ENCODE measurements around the gene SOX10. TPM values are rescaled to one million over a fixed set of nuclear protein-coding genes. Genes with fewer than 3 reads are reported as not detected.

SOX10 gene
- total and polyA plus RNA-seq, 2 of the 13 experiments (the other 11 are each of a cell fraction or from before 2014, with no cell fraction given): not detected

GRCh38 chr22:38032681-38033521 is 48.5 kb upstream of the SOX10 start (continued):
- TF ChIP-seq REPIN1 (CRISPR knock-in tag; IDR thresholded peaks at IDR 0.05; ENCODE audit: borderline replicate concordance, low read depth) (no peak), AFF4 (CRISPR knock-in tag; IDR thresholded peaks at IDR 0.05) (no peak), NR2F2 (IDR thresholded peaks at IDR 0.05; ENCODE audit: borderline replicate concordance, low read depth) (peak; percentile 82), ZNF337 (CRISPR knock-in tag; IDR thresholded peaks at IDR 0.05; ENCODE audit: borderline replicate concordance, low read depth) (no peak), HMG20A (CRISPR knock-in tag; IDR thresholded peaks at IDR 0.05; ENCODE audit: borderline replicate concordance) (peak; percentile 63; the same call in 1 of the 2 replicates), ZSCAN21 (CRISPR knock-in tag; IDR thresholded peaks at IDR 0.05; ENCODE audit: borderline replicate concordance) (no peak), SNAI1 (CRISPR knock-in tag; IDR thresholded peaks at IDR 0.05; ENCODE audit: borderline replicate concordance) (no peak), ZNF468 (CRISPR knock-in tag; IDR thresholded peaks at IDR 0.05) (no peak), POLR2A (IDR thresholded peaks at IDR 0.05; ENCODE audit: insufficient read depth in 1 of 2, low read depth in 2 of 2, low read length in 2 of 2) (no peak), GATAD2A (CRISPR knock-in tag; IDR thresholded peaks at IDR 0.05) (peak; percentile 74), NONO (IDR thresholded peaks at IDR 0.05) (no peak), NONO (CRISPR knock-in tag; conservative IDR thresholded peaks at IDR 0.05) (no peak), GATAD1 (CRISPR knock-in tag; IDR thresholded peaks at IDR 0.05) (0 out of 2 replicates have a peak, but pooled peaks have one; percentile 16), TCF7 (IDR thresholded peaks at IDR 0.05; ENCODE audit: low read depth) (peak; percentile 57; the same call in 1 of the 2 replicates), XRCC5 (optimal IDR thresholded peaks at IDR 0.05; ENCODE audit: low read length) (no peak), MED8 (CRISPR knock-in tag; IDR thresholded peaks at IDR 0.05; ENCODE audit: insufficient replicate concordance) (no peak), NR2F6 (IDR thresholded peaks at IDR 0.05) (peak; percentile 94), NR2F6 (CRISPR knock-in tag; IDR thresholded peaks at IDR 0.05) (peak; percentile 99), ATM (IDR thresholded peaks at IDR 0.05; ENCODE audit: borderline replicate concordance) (no peak)
- TF ChIP-seq, protein P1, sequence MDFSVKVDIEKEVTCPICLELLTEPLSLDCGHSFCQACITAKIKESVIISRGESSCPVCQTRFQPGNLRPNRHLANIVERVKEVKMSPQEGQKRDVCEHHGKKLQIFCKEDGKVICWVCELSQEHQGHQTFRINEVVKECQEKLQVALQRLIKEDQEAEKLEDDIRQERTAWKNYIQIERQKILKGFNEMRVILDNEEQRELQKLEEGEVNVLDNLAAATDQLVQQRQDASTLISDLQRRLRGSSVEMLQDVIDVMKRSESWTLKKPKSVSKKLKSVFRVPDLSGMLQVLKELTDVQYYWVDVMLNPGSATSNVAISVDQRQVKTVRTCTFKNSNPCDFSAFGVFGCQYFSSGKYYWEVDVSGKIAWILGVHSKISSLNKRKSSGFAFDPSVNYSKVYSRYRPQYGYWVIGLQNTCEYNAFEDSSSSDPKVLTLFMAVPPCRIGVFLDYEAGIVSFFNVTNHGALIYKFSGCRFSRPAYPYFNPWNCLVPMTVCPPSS (IDR thresholded peaks at IDR 0.05): no peak
- TF ChIP-seq, protein P2, sequence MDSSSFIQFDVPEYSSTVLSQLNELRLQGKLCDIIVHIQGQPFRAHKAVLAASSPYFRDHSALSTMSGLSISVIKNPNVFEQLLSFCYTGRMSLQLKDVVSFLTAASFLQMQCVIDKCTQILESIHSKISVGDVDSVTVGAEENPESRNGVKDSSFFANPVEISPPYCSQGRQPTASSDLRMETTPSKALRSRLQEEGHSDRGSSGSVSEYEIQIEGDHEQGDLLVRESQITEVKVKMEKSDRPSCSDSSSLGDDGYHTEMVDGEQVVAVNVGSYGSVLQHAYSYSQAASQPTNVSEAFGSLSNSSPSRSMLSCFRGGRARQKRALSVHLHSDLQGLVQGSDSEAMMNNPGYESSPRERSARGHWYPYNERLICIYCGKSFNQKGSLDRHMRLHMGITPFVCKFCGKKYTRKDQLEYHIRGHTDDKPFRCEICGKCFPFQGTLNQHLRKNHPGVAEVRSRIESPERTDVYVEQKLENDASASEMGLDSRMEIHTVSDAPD (CRISPR knock-in tag; IDR thresholded peaks at IDR 0.05): no peak
- TF ChIP-seq, protein P3, sequence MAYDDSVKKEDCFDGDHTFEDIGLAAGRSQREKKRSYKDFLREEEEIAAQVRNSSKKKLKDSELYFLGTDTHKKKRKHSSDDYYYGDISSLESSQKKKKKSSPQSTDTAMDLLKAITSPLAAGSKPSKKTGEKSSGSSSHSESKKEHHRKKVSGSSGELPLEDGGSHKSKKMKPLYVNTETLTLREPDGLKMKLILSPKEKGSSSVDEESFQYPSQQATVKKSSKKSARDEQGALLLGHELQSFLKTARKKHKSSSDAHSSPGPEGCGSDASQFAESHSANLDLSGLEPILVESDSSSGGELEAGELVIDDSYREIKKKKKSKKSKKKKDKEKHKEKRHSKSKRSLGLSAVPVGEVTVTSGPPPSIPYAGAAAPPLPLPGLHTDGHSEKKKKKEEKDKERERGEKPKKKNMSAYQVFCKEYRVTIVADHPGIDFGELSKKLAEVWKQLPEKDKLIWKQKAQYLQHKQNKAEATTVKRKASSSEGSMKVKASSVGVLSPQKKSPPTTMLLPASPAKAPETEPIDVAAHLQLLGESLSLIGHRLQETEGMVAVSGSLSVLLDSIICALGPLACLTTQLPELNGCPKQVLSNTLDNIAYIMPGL (CRISPR knock-in tag; IDR thresholded peaks at IDR 0.05; ENCODE audit: borderline replicate concordance in 1 of 2, low read depth in 1 of 2): no peak

Measured in HepG2 (cell line).